Germinal center (tissue), 1 donor: ENCODE measurements around the gene DNAI4.
A peak's percentile ranks its signal among the peaks of the same experiment; 100 is the strongest.
"Not testable (repeated sequence)": the region's sequence is repeated elsewhere in the genome, so short reads cannot be mapped to it uniquely, and the experiment has no call there.

Source experiments
- DNase-seq: peaks from one replicate; pipeline ENCODE4 v3.0.0; 2012; ENCODE audit warnings: mixed read lengths, low spot score

DNAI4 gene, protein sequence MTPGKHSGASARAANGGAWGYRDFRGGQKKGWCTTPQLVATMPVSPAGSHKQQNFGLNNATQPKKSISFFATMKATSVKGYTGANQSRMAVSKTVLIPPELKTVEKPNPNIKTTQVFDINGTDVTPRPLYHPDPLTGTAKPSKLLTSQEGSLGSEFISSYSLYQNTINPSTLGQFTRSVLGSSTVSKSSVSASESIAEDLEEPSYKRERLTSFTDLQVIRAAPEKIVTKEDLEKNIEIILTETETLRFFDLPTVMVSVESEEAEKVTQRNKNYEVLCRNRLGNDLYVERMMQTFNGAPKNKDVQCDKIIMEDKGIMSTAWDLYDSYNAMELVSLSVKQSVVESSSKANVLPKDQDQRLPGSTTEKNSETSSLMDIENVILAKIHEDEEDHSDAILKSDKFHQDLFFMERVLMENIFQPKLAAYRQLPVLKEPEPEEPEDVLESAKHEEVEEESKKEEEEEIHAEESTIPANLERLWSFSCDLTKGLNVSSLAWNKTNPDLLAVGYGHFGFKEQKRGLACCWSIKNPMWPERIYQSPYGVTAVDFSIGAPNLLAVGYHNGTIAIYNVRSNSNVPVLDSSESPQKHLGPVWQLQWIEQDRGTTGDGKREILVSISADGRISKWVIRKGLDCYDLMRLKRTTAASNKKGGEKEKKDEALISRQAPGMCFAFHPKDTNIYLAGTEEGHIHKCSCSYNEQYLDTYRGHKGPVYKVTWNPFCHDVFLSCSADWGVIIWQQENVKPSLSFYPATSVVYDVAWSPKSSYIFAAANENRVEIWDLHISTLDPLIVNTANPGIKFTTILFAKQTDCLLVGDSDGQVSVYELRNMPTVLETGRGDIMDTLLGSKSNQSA

DNA sequence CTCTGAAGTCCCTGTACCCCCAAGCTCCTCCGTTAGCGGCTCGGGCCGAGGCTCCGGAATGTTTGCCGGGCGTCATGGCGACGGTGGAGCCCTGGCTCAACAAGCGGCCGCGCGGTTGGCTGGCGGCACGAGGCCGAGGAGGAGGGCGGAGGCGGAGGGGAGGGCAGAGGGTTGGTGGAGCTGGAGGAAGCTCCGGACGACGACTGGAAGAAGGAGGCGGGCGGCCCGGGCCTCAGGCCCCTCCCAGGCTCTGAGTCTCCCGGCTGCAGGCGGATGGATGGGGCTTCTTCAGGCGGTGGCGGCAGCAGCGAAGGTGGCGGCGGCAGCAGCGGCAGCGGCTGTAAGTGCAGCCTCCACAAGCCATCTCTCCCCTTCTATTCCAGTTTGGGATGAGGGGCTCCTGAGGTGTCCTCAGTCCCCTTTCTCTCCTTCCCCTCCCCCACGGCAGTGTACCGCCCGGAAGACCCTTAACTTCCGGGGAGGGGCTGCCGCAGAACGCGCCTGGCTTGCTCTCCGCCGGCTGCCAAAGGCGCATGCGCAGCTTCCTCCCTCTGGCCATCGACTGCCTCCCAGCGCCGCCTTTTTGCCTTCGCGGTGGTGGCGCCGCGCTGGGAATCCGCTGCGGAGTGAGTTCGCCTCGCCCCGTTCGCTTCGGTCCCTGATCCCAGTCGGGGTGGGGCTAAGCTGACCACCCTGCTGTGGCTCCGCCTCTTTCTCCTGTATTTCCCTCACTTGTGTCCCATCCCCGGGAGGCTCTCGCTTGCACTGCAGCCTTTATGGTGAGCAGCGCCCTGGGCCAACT is at the start of gene DNAI4, which contains the start of gene MIER1:
Gene DNAI4 (minus strand): TSS at position 101 of the 802 bp plus-strand sequence. CDS start 25 bp downstream, at position 76.
Gene MIER1 (plus strand): TSS at position 235 of the 802 bp plus-strand sequence. CDS start 39 bp downstream, at position 274.
- DNase-seq, result peak; percentile 99

DNA sequence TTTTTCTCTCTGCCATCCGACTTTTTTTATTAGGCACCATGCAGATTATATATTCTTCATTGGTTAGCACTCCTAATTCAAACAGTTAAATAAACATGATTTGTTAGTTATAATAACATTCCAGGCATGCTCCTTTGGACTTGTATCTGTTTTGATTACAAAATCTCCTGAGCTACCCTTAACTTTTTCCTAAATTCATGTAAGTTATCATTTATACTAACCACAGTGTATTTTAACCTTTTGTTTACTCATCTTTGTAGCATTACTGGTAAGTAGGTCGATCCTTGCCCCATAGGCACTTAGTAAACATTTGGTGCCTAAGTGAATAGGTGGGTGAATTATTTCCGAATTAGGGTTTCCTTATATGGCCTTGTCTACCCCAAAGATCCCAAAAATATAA is 43.9 kb upstream of the DNAI4 start:
- DNase-seq, result no peak

DNA sequence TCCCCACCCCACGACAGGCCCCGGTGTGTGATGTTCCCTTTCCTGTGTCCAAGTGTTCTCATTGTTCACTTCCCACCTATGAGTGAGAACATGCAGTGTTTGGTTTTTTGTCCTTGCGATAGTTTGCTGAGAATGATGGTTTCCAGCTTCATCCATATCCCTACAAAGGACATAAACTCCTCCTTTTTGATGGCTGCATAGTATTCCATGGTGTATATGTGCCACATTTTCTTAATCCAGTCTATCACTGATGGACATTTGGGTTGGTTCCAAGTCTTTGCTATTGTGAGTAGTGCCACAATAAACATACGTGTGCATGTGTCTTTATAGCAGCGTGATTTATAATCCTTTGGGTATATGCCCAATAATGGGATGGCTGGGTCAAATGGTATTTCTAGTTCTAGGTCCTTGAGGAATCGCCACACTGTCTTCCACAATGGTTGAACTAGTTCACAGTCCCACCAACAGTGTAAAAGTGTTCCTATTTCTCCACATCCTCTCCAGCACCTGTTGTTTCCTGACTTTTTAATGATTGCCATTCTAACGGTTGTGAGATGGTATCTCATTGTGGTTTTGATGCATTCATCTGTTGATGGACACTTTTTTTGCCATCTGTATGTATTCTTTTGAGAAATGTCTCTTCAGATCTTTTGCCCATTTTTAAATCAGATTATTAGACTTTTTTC is 41.7 kb upstream of the DNAI4 start:
- DNase-seq, result not testable (repeated sequence)

DNA sequence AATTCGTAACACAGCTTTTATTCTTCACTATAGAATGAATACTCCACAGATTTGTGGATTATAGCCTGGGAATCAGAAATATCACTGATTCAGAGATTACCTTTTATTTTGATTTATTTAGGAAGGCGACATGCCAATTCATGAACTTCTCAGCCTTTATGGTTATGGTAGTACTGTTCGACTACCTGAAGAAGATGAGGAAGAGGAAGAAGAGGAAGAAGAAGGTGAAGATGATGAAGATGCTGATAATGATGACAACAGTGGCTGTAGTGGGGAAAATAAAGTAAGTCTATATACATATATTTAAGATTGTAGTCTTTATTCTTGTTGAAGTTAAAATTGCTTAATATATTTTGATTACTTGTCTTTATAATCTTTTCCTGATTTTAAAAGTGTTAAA is 33.3 kb upstream of the DNAI4 start:
- no peak for DNase-seq

DNA sequence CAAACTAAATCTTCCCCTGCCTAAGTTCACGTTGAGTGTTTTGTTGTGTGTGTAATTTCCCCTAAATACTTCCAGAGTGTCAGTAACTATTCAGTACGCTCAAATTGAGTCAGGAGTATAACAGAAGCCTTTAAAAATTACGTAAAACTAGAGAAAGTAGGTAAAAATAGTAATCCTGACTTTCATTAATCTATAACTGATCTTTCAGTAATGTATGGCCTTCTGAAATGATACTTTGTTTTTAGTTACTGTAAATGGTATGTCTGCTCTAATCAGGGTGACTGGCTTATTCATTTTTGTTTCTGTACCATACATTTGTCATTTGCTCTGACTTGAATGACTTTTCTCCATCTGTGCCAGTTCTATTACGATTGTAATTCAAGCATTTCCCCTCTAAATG is 29.6 kb upstream of the DNAI4 start:
- no peak for DNase-seq

DNA sequence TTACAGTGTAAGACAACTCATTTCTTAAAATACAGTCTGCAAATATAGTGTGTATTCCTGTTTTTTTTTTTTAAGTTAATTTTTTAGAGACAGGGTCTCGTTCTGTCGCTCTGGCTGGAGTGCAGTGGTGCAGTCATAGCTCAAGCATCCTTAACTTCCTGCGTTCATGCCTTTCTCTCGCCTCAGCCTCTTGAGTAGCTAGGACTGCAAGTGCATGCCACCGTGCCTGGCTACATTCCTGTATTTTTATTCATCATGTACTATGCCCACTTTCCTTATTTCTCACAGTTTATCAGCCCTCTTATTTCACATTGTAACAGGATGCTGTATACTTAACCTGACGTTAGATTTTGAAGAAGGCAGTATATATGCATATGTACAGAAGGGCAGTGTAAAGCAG is 26.9 kb upstream of the DNAI4 start:
- no peak for DNase-seq

DNA sequence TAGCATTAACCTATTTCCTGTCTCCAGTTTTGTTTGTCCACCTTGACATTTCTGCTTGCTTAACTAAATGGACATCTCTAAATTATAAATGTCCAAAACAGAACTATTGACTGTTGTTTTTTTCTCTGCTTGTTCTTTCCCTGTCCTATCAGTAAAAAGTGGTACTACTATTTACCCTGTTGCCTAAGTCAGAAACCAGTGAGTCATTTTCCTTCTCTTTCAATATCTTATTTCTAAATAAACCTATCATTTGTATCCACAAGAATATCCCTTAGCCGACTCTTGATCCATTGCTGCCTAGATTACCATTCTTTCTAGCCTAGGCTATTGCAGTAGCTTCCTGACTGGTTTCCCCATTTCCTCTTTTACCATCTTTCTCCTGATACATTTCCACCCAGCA is 22.6 kb upstream of the DNAI4 start:
- no peak for DNase-seq

DNA sequence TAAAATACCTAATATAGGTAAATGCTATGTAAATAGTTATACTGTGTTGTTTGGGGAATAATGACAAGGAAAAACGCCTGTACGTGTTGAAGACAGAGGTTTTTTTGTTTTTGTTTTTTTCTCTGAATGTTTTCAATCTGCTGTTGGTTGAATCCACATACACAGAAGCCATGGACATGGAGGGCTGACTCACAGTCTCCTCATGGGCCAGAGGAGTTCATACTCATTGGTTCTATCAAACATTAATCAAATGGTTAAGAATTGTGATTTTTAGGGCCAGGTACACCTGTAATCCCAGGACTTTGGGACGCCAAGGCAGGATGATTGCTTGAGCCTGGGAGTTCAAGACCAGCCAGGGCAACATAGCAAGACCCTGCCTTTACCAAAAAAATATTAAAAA is 20.7 kb upstream of the DNAI4 start:
- DNase-seq, result no peak

DNA sequence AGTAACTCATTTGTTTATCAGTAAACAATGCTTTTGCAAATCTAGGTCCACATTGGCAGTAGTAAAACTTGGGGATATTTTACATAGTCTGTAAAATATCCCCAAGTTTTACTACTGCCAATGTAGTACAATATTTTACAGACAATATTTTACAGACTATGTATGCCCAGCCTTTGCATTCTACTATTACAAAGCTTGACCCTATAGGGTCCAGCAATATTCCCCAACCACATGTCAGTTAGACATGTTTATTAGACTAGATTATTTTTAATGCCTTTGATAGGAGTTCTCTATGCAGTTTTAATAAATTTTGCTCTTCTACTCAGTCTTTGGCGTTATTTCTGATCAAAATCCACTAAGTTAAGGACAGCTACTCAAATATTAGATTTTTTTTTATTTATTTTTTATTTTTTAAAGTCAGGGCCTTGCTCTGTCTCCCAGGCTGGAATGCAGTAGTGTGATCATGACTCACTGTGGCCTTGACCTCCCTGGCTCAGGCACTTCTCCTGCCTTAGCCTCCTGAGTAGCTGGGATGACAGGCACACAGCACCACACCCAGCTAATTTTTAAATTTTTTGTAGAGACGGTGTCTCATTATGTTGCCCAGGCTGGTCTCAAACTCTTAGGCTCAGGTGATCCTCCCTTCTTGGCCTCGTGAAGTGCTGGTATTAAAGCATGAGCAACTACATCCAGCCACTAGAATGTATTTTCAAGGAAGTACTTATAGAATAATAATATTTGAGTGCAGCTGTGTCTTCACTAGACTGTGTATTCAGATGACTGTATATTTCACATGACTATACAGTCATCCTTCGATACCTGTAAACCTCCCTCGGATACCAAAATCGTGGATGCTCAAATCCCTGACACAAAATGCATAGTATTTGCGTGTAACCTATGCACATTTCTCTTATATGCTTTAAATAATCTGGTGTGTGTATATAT is 19.9 kb upstream of the DNAI4 start:
- DNase-seq, result no peak

DNA sequence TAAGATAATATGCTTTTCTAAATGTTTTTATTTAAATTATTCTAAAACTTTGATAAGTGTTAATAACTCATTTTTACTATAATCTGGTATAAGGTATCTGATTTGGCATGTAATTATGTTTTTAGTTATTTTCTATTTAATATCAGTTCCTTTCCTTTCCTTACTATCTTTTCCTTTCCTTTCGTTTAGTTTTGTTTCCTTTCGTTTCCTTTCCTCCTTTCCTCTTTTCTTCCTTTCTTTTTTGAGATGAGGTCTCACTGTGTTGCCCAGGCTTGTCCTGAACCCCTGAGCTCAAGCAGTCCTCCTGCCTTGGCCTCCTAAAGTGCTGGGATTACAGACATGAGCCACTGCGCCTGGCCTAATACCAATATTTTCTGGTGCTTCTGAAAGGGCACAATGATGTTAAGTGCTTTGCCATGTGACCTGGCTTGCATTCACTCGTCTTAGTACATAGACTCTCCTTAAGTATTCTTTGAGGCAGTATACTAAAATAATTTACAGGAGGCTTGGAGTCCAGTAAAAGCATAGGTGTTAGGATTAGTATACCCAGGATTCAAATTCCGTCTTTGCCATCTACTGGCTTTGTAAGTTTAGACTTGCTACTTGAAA is 18.8 kb upstream of the DNAI4 start:
- DNase-seq, result no peak

DNA sequence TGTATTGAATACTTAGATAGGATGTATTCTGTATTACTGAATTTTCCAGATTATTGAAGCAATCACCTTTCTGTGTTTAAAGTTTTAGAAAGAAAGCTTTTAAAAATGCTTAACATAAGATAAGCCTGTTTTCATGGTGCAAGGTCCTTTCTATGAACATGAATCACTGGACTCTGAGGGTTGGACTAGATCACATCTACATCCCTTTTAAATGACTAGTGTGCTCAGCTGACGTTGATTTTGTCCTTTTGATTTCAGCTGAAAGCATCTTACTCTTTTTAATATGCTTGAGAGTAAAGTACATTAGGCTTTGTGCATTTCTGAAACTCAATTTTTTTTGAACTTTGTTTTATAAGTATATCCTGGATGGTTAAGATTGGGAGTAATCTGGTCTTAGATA is 16.3 kb upstream of the DNAI4 start:
- DNase-seq, result no peak

DNA sequence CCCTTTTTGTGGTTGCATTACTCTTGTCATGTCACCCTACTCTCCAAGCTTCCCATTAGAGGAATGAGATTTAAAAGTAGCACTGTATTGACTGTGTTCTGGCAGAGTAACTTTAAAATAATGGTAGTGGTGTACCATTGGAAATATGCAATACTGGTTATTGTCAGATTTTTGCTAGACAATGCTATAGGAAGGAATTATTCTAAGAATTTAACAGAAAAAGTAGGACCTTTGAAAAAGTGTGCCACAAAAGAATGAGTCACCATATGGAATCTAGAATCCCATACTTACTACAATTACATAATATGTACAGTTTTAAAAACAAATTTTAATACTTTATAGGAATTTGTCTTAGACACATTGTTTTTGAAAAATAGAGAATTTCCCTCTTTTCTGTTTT is 14.0 kb upstream of the DNAI4 start:
- no peak for DNase-seq

DNA sequence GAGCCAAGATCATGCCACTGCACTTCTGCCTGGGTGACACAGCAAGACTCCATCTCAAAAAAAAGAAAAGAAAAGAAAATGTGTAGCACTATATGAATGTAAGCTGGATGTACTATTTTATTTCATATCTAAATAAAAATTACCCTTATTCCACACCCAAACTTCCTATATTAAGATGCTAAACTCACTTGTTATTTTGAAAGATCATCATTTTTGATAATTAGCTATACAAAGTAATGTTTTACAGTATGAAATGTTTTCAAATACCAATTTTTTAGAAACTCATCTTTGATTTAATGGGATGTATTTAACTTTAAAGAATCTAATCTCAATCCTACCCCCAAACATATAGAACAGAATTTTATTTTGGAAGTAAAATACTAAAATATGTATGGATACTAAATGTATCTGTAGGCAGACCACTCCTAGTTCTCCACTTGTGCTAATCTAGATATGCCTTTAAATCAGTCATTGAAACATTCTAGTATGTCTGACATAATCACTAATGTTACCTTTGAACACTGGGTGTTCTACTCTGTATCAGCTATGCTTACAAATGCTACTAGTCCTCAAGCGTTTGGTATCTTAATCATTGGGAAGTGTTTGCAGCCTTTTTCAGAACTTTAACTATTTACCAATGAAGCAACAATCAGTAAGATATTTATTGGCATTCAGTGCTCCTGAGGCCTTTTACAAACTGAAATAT is 13.0 kb upstream of the DNAI4 start:
- DNase-seq, result no peak

DNA sequence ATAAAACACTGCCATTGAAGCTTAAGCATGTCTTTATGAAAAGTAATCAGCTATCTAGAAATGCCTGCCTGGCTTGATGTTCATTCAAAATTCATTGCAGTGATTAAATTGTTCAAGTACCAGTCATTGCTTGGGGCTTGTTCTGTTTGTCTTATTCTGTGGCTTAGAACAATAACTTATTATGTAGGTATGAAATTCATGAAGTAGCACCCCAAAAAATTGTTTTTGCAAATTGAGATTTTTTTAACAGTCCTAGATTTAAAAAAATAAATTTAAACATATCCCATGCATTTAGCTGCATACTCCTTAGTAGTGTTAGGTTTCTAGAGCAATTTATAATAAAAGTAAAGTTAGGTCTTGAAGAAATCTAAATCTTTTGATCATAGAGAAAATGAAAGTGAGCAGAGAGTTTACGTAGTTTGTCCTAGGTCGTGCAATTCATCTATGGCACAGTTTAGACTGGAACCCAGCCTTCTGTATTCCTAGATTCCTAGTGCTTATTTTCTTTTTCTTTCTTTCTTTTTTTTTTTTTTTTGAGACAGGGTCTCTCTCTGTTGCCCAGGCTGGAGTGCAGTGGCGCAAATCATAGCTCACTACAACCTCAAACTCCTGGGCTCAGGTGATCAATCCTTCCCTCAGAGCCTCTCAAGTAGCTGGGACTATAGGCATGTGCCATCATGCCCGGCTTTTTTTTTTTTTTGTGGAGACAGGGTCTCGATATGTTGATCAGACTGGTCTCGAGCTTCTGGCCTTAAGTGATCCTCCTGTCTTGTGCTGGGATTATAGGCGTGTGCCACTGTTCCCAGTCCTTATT is 9.4 kb upstream of the DNAI4 start:
- no peak for DNase-seq

DNA sequence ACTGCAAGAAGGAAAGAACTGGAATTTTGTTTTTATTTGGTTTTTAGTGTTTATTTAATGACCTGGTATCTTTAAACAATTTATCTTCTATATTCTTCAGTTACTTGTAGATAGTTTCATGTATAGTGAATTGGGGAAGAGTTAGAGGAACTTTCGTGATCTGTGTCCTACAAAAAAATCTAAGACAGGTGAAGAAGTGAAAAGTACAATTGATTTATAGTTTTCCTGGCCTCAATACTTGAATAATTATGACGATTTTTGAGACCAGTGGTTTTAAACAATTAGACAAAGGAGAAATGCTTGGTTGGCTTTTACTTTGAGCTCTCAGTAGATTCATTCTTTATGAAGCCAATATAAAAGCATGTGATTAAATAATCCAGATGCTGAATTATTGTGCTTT is 7.6 kb upstream of the DNAI4 start:
- DNase-seq, result no peak

DNA sequence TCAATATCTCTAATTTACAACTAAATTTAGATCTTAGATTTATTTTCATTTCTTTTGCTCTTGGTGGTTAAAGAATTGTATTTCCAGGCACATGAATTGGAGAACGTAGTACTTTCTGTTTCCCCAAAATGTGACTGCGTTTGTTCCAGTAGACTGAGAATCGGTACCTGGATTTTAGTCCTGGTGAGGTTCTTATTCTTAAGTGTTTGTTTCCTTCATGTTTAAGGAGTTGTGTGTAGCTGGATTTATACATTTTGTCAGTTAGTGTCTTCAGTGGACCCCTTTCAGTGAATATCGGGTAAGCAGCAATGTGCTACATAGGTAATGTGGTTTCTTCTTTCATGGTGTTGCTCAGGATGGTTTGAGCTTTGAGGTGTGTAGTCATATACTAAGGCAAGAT is 6.9 kb upstream of the DNAI4 start:
- no peak for DNase-seq

DNA sequence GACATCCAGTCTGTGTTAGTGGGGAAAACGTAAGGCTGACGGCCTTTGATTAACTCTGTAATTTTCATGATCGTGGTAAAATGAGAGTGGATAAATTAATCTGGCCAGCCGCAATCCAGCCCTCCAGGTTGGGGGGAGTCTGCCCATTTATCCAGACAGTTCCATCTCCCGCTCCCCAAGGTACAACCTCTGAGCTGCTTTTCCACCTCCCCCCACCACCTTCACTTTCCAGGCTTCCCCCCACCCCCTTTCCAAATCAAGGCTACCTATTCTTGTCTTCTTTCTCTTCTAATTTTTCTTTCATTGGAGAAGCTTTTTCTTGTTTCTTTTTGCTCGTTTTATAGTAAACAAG is 6.1 kb upstream of the DNAI4 start:
- no peak for DNase-seq

DNA sequence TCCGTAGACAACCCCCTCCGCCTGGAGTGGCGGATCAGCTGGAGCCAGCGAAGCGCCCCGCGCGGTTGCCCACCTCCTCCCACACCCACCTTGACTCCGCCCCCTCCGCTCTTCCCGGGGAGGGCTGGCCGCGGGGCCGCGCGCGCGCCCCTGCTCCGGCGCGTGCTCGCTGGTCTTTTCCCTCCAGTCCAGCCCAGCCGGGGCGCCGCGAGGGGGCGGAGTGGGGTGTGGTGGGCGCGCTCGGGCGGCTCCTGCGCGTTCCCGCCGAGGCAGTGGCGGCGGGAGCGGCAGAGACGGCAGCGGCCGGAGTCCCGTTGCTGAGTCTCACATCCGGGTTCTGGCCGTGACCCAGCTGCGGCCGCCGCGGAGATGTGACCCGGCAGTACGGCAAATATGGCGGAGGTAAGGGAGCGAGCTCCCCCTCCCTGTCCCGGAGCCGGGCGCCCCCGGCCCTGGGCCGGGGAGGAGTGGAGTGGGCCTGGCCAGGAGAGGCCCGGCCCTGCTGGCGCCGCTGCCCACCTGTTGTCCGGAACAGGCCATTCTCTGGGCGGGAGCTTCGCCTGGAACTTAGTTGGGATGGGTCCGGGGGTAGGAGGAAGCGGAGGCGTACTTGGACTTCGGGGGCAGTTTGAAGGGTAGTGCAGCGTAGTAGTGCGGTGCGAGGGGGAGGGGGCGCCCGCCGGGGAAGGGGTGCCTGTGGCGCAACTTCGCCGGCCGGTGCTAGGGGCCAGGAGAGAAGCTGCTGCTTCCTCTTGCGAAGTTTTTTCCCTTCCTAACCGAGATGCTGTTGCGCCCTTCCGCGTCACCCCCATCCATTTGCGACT is 5.6 kb upstream of the DNAI4 start:
- peak; percentile 91 for DNase-seq
